ENCODE results near the gene ZNF737.
"Not testable (repeated sequence)": the region's sequence is repeated elsewhere in the genome, so short reads cannot be mapped to it uniquely, and the experiment has no call there.

DNA sequence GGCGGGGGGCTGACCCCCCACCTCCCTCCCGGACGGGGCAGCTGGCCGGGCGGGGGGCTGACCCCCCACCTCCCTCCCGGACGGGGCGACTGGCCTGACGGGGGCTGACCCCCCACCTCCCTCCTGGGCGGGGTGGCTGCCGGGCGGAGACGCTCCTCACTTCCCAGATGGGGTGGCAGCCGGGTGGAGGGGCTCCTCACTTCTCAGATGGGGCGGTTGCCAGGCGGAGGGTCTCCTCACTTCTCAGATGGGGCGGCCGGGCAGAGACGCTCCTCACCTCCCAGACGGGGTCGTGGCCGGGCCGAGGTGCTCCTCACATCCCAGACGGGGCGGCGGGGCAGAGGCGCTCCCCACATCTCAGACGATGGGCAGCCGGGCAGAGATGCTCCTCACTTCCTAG lies 35.3 kb downstream of the ZNF737 start:
- TF ChIP-seq, protein P1, sequence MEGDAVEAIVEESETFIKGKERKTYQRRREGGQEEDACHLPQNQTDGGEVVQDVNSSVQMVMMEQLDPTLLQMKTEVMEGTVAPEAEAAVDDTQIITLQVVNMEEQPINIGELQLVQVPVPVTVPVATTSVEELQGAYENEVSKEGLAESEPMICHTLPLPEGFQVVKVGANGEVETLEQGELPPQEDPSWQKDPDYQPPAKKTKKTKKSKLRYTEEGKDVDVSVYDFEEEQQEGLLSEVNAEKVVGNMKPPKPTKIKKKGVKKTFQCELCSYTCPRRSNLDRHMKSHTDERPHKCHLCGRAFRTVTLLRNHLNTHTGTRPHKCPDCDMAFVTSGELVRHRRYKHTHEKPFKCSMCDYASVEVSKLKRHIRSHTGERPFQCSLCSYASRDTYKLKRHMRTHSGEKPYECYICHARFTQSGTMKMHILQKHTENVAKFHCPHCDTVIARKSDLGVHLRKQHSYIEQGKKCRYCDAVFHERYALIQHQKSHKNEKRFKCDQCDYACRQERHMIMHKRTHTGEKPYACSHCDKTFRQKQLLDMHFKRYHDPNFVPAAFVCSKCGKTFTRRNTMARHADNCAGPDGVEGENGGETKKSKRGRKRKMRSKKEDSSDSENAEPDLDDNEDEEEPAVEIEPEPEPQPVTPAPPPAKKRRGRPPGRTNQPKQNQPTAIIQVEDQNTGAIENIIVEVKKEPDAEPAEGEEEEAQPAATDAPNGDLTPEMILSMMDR (IDR thresholded peaks at IDR 0.05; ENCODE audit: insufficient read depth, low read length), result not testable (repeated sequence)
- TF ChIP-seq, protein P2, sequence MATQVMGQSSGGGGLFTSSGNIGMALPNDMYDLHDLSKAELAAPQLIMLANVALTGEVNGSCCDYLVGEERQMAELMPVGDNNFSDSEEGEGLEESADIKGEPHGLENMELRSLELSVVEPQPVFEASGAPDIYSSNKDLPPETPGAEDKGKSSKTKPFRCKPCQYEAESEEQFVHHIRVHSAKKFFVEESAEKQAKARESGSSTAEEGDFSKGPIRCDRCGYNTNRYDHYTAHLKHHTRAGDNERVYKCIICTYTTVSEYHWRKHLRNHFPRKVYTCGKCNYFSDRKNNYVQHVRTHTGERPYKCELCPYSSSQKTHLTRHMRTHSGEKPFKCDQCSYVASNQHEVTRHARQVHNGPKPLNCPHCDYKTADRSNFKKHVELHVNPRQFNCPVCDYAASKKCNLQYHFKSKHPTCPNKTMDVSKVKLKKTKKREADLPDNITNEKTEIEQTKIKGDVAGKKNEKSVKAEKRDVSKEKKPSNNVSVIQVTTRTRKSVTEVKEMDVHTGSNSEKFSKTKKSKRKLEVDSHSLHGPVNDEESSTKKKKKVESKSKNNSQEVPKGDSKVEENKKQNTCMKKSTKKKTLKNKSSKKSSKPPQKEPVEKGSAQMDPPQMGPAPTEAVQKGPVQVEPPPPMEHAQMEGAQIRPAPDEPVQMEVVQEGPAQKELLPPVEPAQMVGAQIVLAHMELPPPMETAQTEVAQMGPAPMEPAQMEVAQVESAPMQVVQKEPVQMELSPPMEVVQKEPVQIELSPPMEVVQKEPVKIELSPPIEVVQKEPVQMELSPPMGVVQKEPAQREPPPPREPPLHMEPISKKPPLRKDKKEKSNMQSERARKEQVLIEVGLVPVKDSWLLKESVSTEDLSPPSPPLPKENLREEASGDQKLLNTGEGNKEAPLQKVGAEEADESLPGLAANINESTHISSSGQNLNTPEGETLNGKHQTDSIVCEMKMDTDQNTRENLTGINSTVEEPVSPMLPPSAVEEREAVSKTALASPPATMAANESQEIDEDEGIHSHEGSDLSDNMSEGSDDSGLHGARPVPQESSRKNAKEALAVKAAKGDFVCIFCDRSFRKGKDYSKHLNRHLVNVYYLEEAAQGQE (IDR thresholded peaks at IDR 0.05; ENCODE audit: insufficient replicate concordance, low read depth), result not testable (repeated sequence)
- not testable (repeated sequence) for TF ChIP-seq GABPA, POLR2AphosphoS5 (IDR thresholded peaks at IDR 0.05; ENCODE audit: low read depth)
